Measurements from ENCODE around the gene ZC3HAV1L. TPM values are rescaled to one million over a fixed set of nuclear protein-coding genes. Genes with fewer than 3 reads are reported as not detected.

ZC3HAV1L gene, protein sequence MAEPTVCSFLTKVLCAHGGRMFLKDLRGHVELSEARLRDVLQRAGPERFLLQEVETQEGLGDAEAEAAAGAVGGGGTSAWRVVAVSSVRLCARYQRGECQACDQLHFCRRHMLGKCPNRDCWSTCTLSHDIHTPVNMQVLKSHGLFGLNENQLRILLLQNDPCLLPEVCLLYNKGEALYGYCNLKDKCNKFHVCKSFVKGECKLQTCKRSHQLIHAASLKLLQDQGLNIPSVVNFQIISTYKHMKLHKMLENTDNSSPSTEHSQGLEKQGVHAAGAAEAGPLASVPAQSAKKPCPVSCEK
- 13.7 and 15.0 TPM in 2 replicates for total RNA-seq (2022)
- Bru-seq, nascent RNA = percentile 81 among the genes with signal in this experiment
- percentile 76 among the genes with signal in this experiment for BruChase-seq, experiment 1, labeled RNA remaining after a 6-hour chase
- BruChase-seq, experiment 2, labeled RNA remaining after a 2-hour chase = percentile 79 among the genes with signal in this experiment
- long read RNA-seq, partial matches to known transcripts = 1 of 2 reads
- long read RNA-seq, other reads (novel, unspliced or antisense) = 1 of 2 reads

DNA sequence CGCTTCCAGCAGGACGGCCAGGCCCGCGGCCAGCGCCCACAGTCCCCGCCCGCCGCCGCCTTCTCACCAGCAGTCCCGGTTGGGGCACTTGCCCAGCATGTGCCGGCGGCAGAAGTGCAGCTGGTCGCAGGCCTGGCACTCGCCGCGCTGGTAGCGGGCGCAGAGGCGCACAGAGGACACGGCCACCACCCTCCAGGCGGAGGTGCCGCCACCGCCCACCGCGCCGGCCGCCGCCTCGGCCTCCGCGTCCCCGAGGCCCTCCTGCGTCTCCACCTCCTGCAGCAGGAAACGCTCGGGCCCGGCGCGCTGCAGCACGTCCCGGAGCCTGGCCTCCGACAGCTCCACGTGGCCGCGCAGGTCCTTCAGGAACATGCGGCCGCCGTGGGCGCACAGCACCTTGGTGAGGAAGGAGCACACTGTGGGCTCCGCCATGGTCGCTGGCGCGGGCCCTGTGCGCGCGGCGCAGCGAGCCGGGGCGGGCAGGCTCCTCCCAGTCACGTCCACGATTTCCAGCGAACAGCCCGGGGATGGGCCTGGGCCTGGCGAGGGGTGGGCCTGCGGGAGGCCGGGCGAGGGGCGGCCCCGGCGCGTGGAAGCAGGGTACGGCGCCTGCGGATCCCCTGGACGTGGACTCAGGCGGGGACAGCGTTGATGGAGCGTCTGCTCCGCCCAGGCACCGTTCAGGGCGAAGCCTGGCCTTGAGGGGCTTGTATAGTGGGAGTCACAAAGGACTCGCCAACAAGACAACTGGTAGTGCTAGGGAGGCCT lies at the start of gene ZC3HAV1L:
Gene ZC3HAV1L (minus strand): TSS at position 457 of the 768 bp plus-strand sequence. CDS start 25 bp downstream, at position 432.
- Mint-ChIP-seq H3K36me3 (ENCODE audit: insufficient read depth, unreplicated experiment) (peaks cover 32% of the 10 kb centered on the region), H3K4me1 (ENCODE audit: low read depth, unreplicated experiment) (peaks cover 28% of the 10 kb centered on the region), H3K9me3 (ENCODE audit: low read depth, unreplicated experiment) (no peaks in the 10 kb centered on the region), H3K27ac (ENCODE audit: unreplicated experiment) (no peak within 1 kb of the TSS), H3K27me3 (ENCODE audit: unreplicated experiment) (no peaks in the 10 kb centered on the region), H3K4me3 (ENCODE audit: low read depth, unreplicated experiment) (peak within 1 kb of the TSS; percentile 78)
- CTCF ChIA-PET = interaction anchor here (1.2 kb wide), 1 partner anchor 10 kb away, joined by 5 read pairs; no protein-coding TSS in a partner anchor
- TF ChIP-seq, protein P1, sequence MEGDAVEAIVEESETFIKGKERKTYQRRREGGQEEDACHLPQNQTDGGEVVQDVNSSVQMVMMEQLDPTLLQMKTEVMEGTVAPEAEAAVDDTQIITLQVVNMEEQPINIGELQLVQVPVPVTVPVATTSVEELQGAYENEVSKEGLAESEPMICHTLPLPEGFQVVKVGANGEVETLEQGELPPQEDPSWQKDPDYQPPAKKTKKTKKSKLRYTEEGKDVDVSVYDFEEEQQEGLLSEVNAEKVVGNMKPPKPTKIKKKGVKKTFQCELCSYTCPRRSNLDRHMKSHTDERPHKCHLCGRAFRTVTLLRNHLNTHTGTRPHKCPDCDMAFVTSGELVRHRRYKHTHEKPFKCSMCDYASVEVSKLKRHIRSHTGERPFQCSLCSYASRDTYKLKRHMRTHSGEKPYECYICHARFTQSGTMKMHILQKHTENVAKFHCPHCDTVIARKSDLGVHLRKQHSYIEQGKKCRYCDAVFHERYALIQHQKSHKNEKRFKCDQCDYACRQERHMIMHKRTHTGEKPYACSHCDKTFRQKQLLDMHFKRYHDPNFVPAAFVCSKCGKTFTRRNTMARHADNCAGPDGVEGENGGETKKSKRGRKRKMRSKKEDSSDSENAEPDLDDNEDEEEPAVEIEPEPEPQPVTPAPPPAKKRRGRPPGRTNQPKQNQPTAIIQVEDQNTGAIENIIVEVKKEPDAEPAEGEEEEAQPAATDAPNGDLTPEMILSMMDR (IDR thresholded peaks at IDR 0.05; ENCODE audit: unreplicated experiment) = no peak
- DNase-seq = peak; percentile 71
- no TSS peak for BruUV-seq (replicated peaks)
- intact Hi-C loops (cut with micrococcal nuclease; ENCODE audit: unreplicated experiment) = no loop called here

DNA sequence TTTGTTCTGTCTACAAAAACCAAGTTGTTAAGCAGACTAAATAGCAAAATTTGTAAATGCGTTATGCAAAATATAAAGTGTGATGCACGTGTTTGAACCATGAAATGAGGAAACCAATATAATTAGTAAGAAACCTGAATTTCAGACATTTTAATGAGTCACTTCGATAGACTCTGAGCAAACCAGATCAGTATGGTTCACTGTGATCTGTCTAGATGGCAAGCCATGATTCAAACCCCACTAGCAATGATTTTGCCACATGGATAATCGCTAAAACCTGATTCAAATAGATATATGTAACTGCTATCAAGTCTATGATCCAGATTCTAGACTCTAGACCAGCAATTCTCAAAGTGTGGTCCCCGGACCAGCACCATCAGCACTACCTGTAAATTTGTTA lies 48.9 kb upstream of the ZC3HAV1L start:
- Mint-ChIP-seq H3K9me3 (ENCODE audit: low read depth, unreplicated experiment) (no peaks in the 10 kb centered on the region), H3K4me1 (ENCODE audit: low read depth, unreplicated experiment) (no peaks in the 10 kb centered on the region), H3K36me3 (ENCODE audit: insufficient read depth, unreplicated experiment) (peaks cover 38% of the 10 kb centered on the region), H3K4me3 (ENCODE audit: low read depth, unreplicated experiment) (no peak overlapping the region), H3K27me3 (ENCODE audit: unreplicated experiment) (no peaks in the 10 kb centered on the region), H3K27ac (ENCODE audit: unreplicated experiment) (no peak overlapping the region)
- CTCF ChIA-PET = no interaction called here
- TF ChIP-seq, protein P1 (IDR thresholded peaks at IDR 0.05; ENCODE audit: unreplicated experiment) = no peak
- intact Hi-C loops (cut with micrococcal nuclease; ENCODE audit: unreplicated experiment) = no loop called here
- no TSS peak for BruUV-seq (replicated peaks)
- no peak for DNase-seq

DNA sequence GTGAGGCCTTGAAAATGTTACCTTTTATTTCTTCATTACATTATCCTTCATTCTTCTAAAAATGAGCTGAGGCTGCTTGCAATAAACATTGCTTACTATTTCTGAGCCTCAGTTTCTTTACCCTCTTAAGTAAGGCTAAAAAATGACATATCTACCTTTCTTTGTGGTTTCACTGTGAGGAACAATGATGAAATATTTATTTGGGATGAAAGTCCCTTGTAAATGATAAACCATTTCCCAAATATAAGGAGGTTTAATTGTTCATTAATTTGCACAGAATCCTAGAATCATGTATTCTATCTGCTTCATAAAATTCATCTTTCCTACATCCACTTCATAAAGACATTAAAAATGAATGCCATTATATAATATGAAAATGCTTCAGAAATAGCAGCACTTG lies 45.7 kb upstream of the ZC3HAV1L start:
- BruUV-seq (replicated peaks) = no TSS peak
- TF ChIP-seq, protein P1 (IDR thresholded peaks at IDR 0.05; ENCODE audit: unreplicated experiment) = no peak
- Mint-ChIP-seq H3K27me3 (ENCODE audit: unreplicated experiment) (no peaks in the 10 kb centered on the region), H3K36me3 (ENCODE audit: insufficient read depth, unreplicated experiment) (peaks cover 58% of the 10 kb centered on the region), H3K4me1 (ENCODE audit: low read depth, unreplicated experiment) (no peaks in the 10 kb centered on the region), H3K9me3 (ENCODE audit: low read depth, unreplicated experiment) (no peaks in the 10 kb centered on the region), H3K4me3 (ENCODE audit: low read depth, unreplicated experiment) (no peak overlapping the region), H3K27ac (ENCODE audit: unreplicated experiment) (no peak overlapping the region)
- DNase-seq = no peak
- CTCF ChIA-PET = no interaction called here
- intact Hi-C loops (cut with micrococcal nuclease; ENCODE audit: unreplicated experiment) = no loop called here

DNA sequence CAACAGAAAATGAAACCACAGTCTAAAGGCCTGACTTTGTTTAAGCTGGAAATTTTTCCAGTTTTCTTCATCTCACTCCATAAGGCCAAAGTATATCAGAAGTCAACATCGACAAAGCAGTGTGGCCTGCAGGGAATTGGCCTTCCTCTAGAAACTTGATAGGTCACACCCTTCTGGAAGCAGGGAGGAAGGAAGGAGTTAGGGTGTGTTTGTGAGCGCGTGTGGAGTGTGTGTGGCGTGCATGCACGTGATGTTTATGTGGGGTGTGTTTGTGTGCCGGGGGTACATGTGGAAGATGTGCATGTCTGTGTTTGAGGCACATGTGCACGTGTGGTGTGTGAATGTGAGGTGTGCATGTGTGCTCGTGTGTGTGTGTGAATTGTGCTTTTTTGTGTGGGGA lies 45.1 kb upstream of the ZC3HAV1L start:
- H3K4me1 Mint-ChIP-seq (ENCODE audit: low read depth, unreplicated experiment) = no peaks in the 10 kb centered on the region

More for the DNA sequence above, 45.1 kb upstream of the ZC3HAV1L start:
- CTCF ChIA-PET = no interaction called here
- no peaks in the 10 kb centered on the region for H3K9me3 Mint-ChIP-seq (ENCODE audit: low read depth, unreplicated experiment)
- H3K36me3 Mint-ChIP-seq (ENCODE audit: insufficient read depth, unreplicated experiment) = peaks cover 58% of the 10 kb centered on the region
- no peak overlapping the region for H3K27ac Mint-ChIP-seq (ENCODE audit: unreplicated experiment)
- intact Hi-C loops (cut with micrococcal nuclease; ENCODE audit: unreplicated experiment) = no loop called here
- TF ChIP-seq, protein P1 (IDR thresholded peaks at IDR 0.05; ENCODE audit: unreplicated experiment) = no peak
- no peak overlapping the region for H3K4me3 Mint-ChIP-seq (ENCODE audit: low read depth, unreplicated experiment)
- DNase-seq = no peak
- BruUV-seq (replicated peaks) = no TSS peak
- no peaks in the 10 kb centered on the region for H3K27me3 Mint-ChIP-seq (ENCODE audit: unreplicated experiment)

Data from Calu3 (cell line).